Fibroblast of skin of abdomen (primary cell): Measurements from ENCODE around the gene INSC. TPM values are rescaled to one million over a fixed set of nuclear protein-coding genes. Genes with fewer than 3 reads are reported as not detected.
"Not testable (repeated sequence)": the region's sequence is repeated elsewhere in the genome, so short reads cannot be mapped to it uniquely, and the experiment has no call there.

ENCODE experiments used
- DNase-seq: peaks from one replicate; pipeline ENCODE4 v3.0.0-alpha.2; 2013
- polyA plus RNA-seq, 2 experiments: library from polyadenylated mRNA; unstranded; fragments of 120-200 nt; gene quantifications; one replicate each; pipeline ENCODE4 v1.2.1, GENCODE V29; 2013; ENCODE audit not compliant: insufficient read length in 2 of 2

The INSC gene
- 0.10 TPM for polyA plus RNA-seq (2013, experiment 1 of 2; ENCODE audit: insufficient read length)
- 0.14 TPM for polyA plus RNA-seq (2013, experiment 2 of 2; ENCODE audit: insufficient read length)

- DNase-seq: no peak
Measured at GRCh38 chr11:15114501-15115475, at the start of gene INSC. INSC (plus strand) TSS chr11:15114923; CDS start chr11:15149175, 34,252 bp downstream.

- DNase-seq: not testable (repeated sequence)
Measured at GRCh38 chr11:15069751-15070150, 45.0 kb upstream of the INSC start.

- DNase-seq: no peak
Measured at GRCh38 chr11:15071556-15072255, 43.0 kb upstream of the INSC start.

- no peak for DNase-seq
Measured at GRCh38 chr11:15072551-15073143, 42.1 kb upstream of the INSC start.

GRCh38 chr11:15073361-15074205 lies 41.1 kb upstream of the INSC start, which contains the start of gene CALCB:
CALCB (plus strand) TSS chr11:15073593; CDS start chr11:15074719, 1,126 bp downstream.
- no peak for DNase-seq

GRCh38 chr11:15074206-15075161 lies 40.2 kb upstream of the INSC start:
- DNase-seq: peak; percentile 57

- DNase-seq: no peak
Measured at GRCh38 chr11:15075162-15075526, 39.6 kb upstream of the INSC start.

- no peak for DNase-seq
Measured at GRCh38 chr11:15091175-15091574, 23.5 kb upstream of the INSC start.

- no peak for DNase-seq
Measured at GRCh38 chr11:15091625-15092024, 23.1 kb upstream of the INSC start.

GRCh38 chr11:15093432-15093831 lies 21.3 kb upstream of the INSC start:
- DNase-seq: no peak

- DNase-seq: no peak
Measured at GRCh38 chr11:15095736-15096228, 18.9 kb upstream of the INSC start.

- DNase-seq: no peak
Measured at GRCh38 chr11:15097411-15097810, 17.3 kb upstream of the INSC start.

- no peak for DNase-seq
Measured at GRCh38 chr11:15099267-15099666, 15.5 kb upstream of the INSC start.

- DNase-seq: peak; percentile 62
Measured at GRCh38 chr11:15101072-15101709, 13.5 kb upstream of the INSC start.

- no peak for DNase-seq
Measured at GRCh38 chr11:15104166-15104565, 10.6 kb upstream of the INSC start.

GRCh38 chr11:15106201-15106965 lies 8.3 kb upstream of the INSC start:
- DNase-seq: peak; percentile 71

- no peak for DNase-seq
Measured at GRCh38 chr11:15107730-15108515, 6.8 kb upstream of the INSC start.

- DNase-seq: no peak
Measured at GRCh38 chr11:15108592-15109130, 6.1 kb upstream of the INSC start.
